HG03378 (cell line): ENCODE results near the gene NUP62.

Experiments used
- ATAC-seq: cut with Tn5 transposase; IDR thresholded peaks from one replicate; pipeline ENCODE4 v1.9.1; 2021; ENCODE audit warnings: mild to moderate bottlenecking, moderate library complexity; ENCODE audit not compliant: unreplicated experiment

The NUP62 gene

DNA sequence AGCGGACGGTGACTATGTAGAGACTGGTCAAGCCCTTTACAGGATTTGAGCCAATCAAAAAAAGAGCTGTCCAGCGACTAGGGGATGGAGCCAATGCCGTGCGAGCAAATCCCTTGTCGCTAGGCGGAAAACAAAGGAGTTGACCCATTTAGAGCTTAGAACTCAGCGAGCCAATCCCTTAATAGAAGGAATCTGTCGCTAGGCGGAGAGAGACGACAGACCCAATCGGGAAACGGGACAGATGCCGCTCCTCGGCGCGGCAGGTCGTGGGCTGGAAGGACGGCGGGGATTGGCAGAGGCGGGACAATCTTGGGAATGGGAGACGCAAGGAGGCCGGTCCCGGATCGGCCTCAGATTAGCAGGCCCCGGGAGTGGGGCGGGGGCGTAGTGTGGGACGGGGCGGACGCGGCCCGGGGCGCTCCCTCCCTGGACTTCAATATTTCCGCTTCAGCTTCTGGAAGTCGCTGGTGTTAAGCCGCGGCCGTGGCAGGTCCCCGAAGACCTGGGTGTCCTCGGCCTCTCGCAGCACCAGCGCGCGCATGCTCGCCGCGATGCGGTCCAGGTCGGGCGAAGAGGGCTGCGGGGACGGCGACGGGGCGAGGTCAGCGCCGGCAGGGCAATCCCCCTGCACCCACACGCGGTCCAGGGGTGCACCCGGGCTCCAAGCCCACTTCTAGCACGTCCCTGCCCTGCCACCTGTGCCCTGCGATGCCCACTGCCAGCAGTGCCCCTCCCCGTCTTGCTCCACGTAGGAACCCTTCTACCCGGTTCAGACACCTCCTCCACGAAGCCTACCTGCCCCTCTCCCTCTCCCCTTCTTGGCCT is 59.6 kb downstream of the NUP62 start:
- peak; percentile 78 for ATAC-seq

DNA sequence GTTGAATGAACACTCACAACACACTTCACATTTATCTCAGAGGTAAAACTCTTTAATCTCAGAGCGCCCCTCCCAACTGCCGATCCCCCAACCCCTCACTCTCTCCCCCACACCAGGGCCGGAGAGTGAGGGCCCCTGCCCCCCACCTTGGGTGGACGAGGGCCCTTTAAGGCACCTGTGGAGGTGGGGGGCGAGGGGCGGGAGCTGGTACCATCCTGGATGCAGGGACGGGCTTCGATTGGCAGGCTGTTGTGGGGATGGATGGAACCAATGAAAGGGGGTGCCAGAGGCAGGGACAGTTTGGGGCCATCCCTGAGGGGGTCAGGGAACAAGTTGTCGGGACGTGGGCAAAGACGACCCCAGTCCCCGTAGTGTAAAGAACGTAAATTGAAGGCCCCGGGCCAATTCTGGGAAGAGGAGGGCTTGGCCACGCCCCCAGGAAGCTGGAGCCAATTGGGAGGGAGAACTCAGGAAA is 60.3 kb downstream of the NUP62 start:
- no peak for ATAC-seq

DNA sequence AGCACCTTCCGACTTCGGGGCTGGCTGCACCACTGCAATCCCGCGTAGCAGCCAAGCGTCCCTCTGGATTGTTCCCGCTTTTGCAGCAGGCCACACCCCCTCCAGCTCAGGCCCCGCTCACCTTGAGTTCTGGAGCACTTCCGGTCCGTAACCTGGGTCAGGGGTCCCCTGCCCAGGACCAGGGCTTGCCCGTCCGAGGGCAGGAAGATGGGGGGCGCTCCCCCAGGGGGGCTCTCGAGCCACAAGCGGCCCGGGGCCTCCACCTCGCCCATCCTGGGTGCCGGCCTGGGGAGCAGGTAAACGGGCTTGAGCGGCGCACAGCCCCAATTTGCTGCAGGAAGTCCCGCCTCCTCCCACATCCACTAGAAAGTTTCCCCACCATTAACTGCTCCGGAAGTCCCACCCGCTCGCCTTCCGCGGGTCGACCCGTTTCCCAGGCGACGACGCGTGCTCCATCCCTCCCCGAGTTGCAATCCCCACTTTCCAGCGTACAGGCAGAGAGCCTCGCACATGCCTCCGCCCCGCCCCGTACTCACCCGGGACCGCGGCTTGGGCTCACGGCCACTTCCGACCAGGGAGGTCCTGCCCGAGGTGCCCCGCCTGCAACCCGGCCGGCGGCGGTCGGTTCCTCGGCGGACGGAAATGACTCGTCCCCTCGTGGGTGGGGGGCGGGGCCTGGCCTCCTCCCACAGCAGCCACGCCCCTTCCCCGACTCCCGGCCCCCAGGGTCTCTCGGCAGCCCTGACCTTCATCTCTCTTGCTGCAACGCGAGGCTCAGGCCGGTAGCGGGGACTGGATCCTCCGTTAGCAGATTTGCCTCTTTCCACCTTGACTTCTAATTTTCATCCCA is 62.1 kb downstream of the NUP62 start, which contains the start of gene PNKP:
Gene PNKP (minus strand): TSS at position 644 of the 850 bp plus-strand sequence. CDS start 372 bp downstream, at position 272.
- ATAC-seq, result peak; percentile 28

DNA sequence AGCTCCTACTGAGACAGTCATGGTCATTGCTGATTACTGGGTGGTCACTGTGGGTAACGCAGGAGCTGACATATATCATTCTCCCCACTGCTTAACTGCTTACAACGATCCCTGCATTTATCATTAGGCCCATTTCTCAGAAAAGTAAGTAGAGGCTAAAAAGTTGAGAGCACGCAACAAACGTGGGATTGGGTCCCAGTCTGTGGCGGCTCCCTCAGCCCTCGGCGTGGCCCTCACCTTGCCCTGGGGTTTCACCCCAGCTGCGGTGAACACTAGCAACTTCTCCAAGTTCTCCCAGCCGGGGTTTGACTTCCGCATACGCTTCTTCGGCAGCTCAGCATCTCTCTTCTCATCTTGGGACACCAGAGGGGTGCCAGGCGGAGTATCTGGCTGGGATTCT is 64.4 kb downstream of the NUP62 start:
- no peak for ATAC-seq

DNA sequence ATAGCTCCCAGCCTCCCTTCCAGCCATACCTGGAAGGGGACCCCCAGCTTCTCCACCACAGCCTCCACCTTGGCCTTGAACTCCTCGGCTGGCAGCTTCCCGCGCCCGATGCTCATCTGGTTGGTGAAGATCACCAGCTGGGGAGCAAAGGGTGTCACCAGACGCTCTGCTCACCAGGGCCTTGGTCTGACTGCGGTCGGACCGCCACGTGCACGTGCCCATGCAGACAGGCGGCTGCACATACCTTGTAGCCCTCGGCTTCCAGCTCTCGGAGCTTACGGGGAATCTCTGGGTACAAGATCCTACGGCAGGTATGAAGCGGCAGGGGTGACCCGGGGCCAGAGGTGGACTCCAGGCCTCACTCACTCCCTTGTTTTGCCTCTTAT is 65.4 kb downstream of the NUP62 start:
- ATAC-seq, result no peak

DNA sequence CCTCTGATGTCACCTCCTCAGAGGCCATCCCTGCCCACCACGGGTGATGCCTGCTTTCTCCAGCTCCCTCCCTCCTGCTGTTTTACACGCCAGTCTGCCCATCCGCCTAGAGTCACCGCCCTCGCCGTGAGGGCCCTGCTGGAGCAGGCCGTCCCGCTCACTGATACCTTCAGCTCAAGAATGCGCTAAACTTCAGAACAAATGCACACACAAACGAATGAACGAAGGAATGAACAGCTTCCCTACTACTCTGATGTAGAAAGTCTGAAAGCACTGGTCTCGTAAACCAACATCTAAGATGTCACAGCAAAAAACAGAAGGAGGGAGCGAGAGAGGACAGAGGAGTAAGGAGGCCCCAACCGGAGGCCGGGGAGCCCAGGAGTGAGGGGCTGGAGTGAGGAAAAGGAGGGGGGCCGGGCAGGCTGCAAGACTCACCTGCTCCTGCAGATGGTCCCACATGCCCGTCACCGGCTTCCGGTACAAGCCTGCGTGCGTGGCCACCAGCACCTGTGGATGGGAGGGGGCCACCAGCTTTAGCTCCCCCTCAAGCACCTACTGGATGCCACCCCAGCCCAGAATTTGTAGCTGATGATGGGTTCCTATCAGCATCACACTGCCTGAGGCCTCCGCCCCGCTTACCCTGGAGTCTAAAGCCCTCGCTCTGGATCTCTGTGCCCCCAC is 65.9 kb downstream of the NUP62 start:
- no peak for ATAC-seq

DNA sequence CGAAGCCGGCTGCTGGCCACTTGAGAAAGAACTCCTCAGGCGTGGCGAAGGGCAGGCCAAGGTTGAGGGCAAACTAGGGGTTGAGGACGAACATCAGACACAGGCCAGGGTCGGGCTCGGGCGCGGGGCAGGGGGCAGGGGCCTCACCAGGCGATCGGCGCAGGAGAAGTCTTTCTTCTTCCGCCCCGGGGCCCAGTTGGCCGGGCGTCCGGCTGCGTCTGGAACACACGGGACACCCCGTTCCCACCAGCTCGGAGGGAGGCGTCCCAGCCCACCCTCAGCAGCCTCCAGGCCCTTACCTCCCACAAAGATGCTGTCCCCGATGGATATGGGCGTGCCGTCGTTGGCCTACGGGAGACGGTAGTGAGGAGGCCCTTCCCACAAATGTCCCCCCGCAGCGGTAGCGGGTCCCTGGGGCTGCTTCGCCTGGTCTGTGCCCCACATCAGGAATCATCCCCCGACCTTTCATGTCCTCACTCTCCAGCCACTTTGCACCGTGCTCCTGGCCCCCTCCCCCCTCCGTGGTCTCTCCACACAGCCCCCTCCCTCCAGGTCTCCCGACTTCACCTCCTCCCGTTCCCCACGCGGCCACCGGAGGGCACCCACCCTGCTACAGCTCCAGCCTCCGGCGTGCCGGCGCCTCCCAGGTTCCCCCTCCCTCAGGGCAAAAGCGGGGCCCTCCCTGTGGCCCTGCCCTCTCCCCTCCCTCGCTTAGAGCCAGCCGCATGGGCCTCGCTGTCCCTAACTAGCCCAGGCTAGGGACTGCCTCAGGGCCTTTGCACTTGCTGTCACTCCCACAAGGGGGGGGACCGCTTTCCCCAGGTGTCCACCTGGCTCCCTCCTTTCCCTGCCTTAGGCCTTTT is 66.7 kb downstream of the NUP62 start:
- ATAC-seq, result no peak

DNA sequence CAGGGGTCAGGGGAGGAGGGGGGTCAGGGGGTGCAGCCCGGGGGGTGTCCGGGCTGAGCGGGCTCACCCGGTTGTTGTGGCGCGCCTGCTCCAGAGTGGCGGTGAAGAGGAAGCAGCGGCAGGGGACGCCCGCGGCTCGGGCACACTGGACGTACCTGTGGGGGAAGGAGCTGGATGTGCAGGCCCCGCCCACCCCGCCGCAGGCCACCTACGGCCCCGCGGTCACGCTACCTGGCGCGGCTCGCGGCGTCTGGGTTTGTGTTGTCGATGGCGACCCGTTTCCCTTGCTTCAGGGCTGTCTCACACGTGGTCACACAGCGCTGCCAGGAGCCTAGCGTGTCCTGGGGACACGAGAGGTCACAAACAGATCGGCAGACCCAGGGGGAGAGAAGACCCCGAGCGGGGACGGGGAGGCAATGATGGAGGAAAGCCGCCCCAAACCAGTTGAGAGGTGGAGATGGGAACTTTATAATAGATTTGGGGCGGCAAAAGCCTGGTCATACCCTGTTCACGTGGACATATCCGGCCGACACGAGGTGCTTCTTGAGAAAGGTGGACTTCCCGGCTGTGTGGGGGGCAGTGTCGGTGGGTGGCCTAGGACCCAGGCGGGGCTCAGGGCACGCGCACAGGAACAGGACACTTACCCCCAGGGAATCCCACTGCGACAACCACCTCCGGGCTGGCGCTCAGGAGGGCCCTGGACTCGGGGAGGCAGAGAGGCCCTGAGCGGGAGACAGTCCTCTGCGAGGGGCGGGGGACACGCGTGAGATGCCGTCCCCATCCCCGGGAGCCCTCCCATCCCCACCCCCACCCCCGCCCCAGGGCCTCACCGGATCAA is 67.5 kb downstream of the NUP62 start:
- no peak for ATAC-seq

DNA sequence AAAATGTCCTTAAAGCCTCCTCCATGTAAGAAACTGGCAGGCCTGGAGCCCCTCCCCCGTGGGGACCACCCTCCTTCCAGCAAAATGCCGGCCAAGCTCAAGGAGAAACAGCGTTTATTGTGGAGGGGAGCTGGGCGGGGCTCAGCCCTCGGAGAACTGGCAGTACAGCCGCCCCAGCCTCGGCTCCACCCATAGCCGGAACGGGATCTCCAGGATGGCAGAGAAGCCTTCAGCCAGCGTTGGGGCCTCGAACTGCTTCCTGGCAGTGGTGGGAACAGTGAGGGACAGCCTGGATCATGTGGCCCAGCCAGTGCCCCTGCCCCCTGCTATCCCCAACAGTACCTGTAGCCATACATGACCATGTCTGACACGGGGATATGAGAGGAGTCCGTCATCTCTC is 68.2 kb downstream of the NUP62 start:
- ATAC-seq, result no peak

DNA sequence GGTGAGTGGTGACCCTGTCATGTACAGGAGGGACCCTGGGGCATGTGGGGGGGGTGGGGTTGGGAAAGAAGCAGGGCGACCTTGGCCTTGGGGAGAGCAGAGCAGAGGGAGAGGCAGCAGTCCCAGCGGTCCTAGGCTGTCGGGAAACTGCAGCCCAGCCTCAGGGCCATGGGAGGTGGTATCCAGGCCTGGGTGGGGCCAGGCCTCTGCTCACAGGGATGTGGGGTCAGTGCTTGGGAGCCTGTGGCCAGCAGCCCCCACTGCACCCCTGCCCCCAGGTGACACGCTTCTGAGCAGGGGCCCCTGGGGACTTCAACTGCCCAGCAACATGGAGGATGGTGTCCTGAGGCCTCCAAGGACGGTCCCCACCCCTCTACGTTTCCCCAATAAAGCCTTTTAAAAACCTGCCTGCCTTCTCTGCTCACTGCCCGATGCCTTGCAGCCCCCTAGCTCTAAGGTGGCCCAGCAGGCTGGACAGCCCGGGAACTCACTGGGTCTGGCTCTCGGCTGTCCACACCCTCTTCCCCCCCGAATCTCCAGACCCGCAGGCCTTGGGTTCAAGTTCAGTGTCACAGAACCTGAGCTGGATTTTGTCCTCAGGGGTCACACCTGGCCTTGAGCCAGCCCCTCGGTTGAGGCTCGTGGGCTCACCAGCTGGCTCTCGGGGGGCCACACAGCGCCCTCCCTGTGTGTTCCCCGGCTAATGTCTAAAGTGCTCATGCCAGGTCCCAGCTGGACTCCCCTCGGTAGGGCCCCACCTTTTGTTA is 68.8 kb downstream of the NUP62 start:
- ATAC-seq, result no peak

DNA sequence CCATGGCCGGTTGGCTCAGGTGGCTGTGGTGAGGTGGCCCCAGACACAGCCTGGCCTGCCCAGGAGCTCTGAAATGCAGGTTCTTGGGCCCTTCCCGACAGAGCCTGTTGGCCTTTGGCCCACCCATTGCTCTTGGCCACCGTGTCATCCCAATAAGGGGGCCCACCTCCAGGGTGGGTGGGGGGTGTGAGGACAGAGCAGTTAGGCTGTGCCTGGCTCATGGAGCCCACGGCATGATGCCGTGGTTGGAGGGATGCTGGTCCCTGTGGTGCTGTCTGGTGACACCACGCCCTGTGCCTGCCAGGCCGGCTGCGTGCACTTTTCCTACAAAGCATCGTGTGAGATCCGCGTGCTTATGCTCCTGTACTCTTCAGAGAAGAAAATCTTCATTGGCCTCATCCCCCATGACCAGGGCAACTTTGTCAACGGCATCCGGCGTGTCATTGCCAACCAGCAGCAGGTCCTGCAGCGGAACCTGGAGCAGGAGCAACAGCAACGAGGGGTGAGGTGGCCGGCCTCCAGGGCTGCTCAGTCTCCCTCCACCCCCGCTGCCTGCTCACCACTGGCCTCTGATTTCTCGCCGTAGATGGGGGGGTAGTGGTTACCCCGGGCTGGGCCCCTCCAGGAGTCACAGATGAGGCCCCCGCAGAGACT is 69.5 kb downstream of the NUP62 start:
- no peak for ATAC-seq

DNA sequence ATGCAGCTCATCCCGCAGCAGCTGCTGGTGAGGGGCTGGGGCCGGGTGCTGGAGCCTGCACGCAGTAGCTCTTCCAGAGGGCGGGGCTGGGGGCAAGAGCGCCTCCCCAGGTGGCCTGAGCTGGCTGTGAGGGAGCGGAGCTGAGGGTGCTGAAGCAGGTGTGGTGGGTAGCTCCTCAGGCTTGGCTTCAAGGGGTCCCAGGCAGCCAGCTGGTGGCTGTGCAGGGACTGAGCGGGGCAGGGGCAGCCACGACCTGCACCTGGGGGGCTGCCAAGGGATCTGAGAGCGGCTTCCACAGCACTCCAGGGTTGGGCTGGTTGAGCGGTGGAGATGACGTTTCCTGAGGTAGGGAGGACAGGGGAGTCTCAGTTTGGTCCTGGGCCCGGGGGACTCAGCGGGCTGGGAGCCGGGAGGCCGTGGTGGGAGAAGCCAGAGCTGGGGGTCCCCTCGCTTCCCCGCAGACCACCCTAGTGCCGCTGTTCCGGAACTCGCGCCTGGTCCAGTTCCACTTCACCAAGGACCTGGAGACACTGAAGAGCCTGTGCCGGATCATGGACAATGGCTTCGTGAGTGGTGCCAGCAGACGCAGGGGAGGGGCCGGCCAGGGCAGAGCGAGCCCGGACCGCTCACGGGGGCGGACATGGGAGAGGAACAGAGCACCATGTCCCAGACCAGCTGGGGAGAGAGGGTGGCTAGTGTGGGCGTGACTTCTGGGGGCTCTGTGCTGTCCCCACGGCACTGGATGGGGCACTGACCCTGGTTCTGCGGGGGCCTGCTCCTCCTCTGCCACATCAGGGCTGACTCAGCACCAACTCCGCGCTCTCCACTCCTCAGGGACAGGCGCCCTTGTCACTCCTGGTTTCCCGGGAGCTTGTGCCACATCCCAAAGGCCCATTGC is 71.0 kb downstream of the NUP62 start:
- ATAC-seq, result no peak

DNA sequence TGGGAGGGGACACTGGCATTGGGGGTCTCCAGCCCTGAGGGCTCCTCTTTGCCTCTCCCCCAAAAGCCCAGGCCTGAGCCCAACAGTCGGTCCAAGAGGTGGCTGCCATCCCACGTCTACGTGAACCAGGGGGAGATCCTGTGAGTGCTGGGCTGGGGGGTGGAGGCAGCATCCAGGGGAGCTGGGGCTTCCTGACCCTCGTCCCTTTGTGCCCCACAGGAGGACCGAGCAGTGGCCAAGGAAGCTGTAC is 71.5 kb downstream of the NUP62 start:
- ATAC-seq, result no peak

DNA sequence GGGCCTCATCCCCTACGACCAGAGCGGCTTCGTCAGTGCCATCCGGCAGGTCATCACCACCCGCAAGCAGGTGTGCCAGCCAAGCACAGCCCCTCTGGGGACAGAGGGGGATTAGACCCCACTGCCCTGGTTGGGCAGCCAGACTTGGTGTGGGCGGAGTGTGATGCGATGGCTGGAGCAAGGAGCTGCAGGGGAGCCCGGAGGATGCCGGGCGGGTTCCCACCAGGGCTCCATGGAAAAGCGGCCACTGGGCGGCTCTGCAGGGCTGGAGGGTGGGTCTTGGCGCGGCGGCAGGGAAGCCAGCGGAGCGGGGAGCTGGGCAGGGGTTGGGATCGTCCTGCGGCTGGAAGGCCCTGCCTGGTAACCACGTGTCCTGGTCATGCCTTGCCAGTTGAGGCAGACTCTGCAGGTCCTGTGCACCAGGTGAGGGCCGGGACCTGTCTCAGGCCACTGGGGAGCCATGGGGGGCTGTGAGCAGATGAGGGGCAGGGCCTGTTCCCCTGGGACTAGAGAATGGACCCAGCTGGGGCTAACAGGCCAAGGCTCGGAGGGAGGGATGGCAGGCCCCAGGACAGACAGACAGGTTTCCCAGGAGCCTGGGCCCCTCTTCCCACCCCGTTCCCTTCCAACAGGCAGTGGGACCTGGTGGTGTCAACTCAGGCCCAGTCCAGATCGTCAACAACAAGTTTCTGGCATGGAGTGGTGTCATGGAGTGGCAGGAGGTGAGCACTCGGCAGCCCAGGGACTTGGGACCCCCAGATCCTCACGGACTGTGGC is 72.1 kb downstream of the NUP62 start:
- ATAC-seq, result no peak
